ENCODE measurements around the gene PDE6B. TPM values are rescaled to one million over a fixed set of nuclear protein-coding genes. Genes with fewer than 3 reads are reported as not detected.
"Not testable (repeated sequence)": the region's sequence is repeated elsewhere in the genome, so short reads cannot be mapped to it uniquely, and the experiment has no call there.

PDE6B gene
- total and polyA plus RNA-seq, 9 donors = 1.4 to 7.5 (median 4.6) TPM

DNA sequence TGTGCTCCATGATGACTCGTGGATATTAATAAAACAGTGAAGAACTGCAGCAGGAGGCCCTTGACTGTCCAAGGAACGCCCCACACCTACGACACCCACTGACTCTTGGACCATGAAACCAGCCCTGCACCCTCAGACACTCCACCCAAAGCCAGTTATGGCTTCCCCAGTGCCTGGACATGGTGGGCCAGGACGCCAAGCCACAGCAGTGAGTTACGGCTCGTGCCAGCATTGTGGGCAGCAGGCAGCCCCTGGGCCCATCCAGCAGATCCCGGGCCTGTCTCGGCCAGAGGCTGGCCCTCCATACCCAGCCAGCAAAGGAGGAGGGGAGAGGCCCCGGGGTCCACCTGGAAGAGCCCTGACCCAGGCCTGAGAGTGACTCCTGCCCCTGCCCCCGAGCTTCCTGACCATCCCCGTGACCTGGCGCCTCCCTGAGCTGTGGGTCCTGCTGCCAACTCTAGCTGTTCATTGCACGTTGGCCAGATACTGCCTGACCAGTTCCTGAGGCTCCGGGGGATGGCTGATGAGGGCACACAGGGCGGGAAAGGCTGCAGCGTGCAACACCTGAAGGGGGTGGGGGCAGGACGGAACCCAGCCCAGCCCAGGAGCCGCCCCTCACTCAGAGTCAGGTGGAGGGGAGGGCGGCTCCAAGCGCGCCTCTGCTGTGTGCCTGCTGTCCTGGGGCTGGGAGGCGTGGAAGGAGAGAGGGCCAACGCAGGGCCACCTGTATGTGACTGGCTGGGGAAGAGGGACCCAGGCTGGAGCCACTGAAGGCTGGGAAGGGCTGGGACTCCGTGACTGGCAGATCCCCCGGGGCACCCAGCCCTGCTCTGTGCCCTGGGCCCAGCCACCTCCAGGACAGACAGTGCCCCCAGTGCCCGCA lies 62.8 kb downstream of the PDE6B start:
- H3K27ac ChIP-seq = no peak overlapping the region
- TF ChIP-seq, protein P1, sequence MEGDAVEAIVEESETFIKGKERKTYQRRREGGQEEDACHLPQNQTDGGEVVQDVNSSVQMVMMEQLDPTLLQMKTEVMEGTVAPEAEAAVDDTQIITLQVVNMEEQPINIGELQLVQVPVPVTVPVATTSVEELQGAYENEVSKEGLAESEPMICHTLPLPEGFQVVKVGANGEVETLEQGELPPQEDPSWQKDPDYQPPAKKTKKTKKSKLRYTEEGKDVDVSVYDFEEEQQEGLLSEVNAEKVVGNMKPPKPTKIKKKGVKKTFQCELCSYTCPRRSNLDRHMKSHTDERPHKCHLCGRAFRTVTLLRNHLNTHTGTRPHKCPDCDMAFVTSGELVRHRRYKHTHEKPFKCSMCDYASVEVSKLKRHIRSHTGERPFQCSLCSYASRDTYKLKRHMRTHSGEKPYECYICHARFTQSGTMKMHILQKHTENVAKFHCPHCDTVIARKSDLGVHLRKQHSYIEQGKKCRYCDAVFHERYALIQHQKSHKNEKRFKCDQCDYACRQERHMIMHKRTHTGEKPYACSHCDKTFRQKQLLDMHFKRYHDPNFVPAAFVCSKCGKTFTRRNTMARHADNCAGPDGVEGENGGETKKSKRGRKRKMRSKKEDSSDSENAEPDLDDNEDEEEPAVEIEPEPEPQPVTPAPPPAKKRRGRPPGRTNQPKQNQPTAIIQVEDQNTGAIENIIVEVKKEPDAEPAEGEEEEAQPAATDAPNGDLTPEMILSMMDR (IDR thresholded peaks at IDR 0.05) = no peak
- TF ChIP-seq EP300 (IDR thresholded peaks at IDR 0.05) (no peak), POLR2A (IDR thresholded peaks at IDR 0.05) (no peak)
- WGBS, 3 donors = 75 to 79% (median 79%) methylated on average over 25 to 26 of the region's 26 CpGs
- intact Hi-C loops (cut with DNase I) = no loop called here
- no peaks in the 10 kb centered on the region for H3K36me3 ChIP-seq
- H3K9me3 ChIP-seq = no peaks in the 10 kb centered on the region
- no peaks in the 10 kb centered on the region for H3K27me3 ChIP-seq
- H3K4me1 ChIP-seq (ENCODE audit: insufficient read depth) = no peaks in the 10 kb centered on the region
- DNase-seq = peak in 1 of 5 donors; percentile 20
- H3K4me3 ChIP-seq = peak overlapping the region; percentile 11

DNA sequence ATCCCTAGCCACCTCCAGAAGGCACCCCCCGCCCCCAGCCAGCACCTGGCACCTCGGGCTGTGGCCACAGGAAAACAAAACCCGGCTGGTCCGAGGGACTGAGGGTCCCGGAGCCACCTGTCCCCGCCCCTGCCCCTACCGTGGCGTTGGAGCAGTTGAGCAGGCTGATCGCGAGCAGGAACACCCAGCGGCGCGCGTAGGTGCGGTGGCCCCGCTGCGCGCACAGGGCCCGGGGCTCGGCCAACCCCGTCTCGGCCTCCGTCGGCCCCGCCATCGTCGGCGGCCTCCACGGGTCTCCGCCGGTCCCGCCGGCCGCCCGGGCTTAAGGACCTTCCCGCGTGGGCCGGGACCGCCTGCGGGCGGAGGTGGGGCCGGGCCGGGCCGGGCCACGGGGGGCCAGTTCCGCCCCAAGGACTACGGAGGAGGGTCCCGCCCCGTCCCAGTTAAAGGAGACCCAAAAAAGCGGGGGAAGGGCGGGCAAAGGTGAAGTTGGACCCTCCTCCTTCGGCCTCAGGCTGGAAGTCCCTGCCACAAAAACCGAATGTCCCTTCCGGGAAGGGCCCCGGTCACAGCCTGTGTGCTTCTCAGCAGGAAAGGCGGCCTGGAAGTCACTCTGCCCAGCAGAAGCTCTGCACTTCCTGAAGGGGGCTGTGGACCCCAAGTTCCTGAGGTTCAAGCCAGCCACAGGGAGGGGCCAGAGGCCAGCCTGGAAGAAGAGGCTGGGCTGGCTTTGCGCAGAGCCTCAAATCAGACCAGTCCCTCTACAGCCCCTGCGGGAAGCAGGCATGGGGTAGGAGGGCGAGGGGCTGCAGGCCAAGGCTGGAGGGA lies 63.7 kb downstream of the PDE6B start, which contains the start of gene SLC49A3:
Gene SLC49A3 (minus strand): TSS at position 298 of the 828 bp plus-strand sequence. CDS start 24 bp downstream, at position 274.
- 13 to 15% (median 13%) methylated on average over 48 to 59 of the region's 59 CpGs for WGBS, 3 donors
- no peaks in the 10 kb centered on the region for H3K4me1 ChIP-seq (ENCODE audit: insufficient read depth)
- H3K27me3 ChIP-seq = no peaks in the 10 kb centered on the region
- no peaks in the 10 kb centered on the region for H3K9me3 ChIP-seq
- H3K36me3 ChIP-seq = no peaks in the 10 kb centered on the region
- no peak within 1 kb of the TSS for H3K27ac ChIP-seq
- TF ChIP-seq EP300 (IDR thresholded peaks at IDR 0.05) = no peak
- intact Hi-C loops (cut with DNase I) = no loop called here
- peak within 1 kb of the TSS; percentile 11 for H3K4me3 ChIP-seq
- DNase-seq = peak in 2 of 5 donors; percentile 26

DNA sequence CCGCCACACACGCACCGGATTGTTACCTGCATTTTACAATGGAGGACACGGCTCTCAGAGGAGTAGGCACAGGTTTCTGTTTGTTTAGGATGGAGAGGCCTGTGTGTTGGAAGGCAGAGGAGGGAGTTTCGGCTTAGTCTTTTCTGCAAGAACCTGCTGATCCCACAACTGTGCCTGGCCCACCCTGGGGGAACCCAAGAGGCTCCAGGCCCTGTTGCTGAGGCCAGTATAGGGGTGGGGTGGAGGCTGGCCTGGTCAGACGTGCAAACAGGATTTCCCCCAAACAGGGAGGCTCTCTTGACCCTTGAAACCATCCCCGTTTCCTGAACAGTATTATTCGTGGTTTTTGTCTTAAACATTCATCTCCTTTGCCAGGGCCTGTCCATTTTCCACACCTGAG lies 64.3 kb downstream of the PDE6B start:
- TF ChIP-seq POLR2A (IDR thresholded peaks at IDR 0.05) = no peak
- TF ChIP-seq, protein P1 (IDR thresholded peaks at IDR 0.05) = no peak
- TF ChIP-seq EP300 (IDR thresholded peaks at IDR 0.05) = no peak
- Histone ChIP-seq H3K36me3 (no peaks in the 10 kb centered on the region), H3K9me3 (no peaks in the 10 kb centered on the region), H3K27ac (no peak overlapping the region), H3K4me3 (no peak overlapping the region), H3K4me1 (ENCODE audit: insufficient read depth) (no peaks in the 10 kb centered on the region), H3K27me3 (no peaks in the 10 kb centered on the region)
- intact Hi-C loops (cut with DNase I) = no loop called here
- DNase-seq = no peak
- WGBS, 3 donors = 90 to 93% (median 91%) methylated on average over 8 of the region's 8 CpGs

DNA sequence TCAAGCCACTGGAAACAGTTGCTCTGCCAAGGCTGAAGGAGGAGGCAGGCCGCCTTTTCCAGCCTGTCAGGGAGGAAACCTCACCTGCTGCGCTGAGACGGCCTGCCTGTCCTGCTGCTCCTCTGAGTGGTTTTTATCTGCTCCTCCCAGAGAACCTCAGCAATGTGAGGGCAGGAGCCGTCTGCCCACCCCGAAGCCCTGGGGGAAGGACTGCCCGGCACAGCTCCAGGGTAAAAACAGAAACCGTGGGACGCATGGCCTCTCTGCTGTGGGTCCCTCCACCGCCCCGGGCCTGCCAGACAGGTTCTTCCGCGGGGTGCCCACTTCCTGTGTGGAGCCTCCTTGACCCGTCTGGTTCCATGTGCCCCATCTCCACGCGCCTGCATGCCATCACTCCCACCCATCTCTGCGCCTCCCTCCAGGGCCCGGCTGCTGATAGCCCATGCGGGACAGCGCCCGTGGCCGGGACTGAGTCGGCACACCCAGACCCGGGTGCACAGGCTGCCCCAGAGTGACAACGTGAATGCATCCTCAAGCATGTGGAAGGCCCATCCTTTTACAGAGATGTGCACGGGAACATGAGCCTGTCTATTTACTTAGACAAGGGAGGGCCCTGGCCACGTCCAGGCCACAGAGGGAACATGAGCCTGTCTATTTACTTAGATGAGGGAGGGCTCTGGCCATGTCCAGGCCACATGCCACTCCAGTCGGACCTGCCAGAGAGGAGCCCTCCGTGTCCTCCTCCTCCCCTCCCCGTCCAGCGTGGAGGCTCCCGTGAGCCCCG lies 67.6 kb downstream of the PDE6B start:
- Histone ChIP-seq H3K36me3 (no peaks in the 10 kb centered on the region), H3K27me3 (no peaks in the 10 kb centered on the region), H3K9me3 (no peaks in the 10 kb centered on the region), H3K4me1 (ENCODE audit: insufficient read depth) (no peaks in the 10 kb centered on the region), H3K27ac (no peak overlapping the region), H3K4me3 (no peak overlapping the region)
- intact Hi-C loops (cut with DNase I) = no loop called here
- TF ChIP-seq, protein P1 (IDR thresholded peaks at IDR 0.05) = no peak
- TF ChIP-seq POLR2A (IDR thresholded peaks at IDR 0.05) (no peak), EP300 (IDR thresholded peaks at IDR 0.05) (no peak)
- no peak for DNase-seq
- WGBS, 3 donors = 61 to 74% (median 63%) methylated on average over 31 to 32 of the region's 32 CpGs

DNA sequence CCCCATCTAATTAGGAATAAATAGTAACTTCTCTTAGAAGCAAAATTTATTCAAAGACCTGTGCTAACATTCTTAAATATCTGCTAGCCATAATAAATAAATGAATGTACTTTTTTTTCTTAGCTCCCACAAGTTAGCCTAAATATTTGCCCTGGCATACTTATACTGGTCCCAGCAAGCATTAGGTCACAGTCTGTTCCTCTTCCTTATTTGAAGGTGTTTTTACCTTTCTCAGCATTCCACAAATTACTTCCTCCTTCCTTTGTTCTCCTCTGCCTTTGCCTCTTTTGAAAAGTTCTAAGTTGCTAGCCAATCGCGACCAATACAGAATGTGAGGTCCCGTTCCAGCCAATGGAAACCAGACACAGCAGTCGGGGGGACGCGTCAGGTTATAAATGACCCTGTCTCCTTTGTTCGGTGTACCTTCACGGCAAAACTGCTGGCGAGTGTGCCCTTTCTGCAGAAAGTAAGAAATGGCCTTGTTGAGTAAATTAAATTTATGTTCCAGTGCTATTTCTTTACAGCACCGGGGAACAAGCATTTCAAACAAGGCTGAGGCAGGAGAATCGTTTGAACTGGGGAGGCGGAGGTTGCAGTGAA lies 69.1 kb downstream of the PDE6B start:
- H3K4me3 ChIP-seq; DNase-seq; intact Hi-C loops (cut with DNase I); H3K4me1 ChIP-seq (ENCODE audit: insufficient read depth); H3K27ac ChIP-seq; H3K27me3 ChIP-seq; H3K9me3 ChIP-seq; H3K36me3 ChIP-seq: not testable (repeated sequence)
- 84 to 85% (median 85%) methylated on average over 12 of the region's 12 CpGs for WGBS, 3 donors

Data from ovary (tissue), 9 donors.